CD4-positive, alpha-beta memory T cell (primary cell): ENCODE data around the gene KLHL1. TPM values are rescaled to one million over a fixed set of nuclear protein-coding genes. Genes with fewer than 3 reads are reported as not detected.

Experiments
- polyA plus RNA-seq, 2 donors: library from polyadenylated mRNA; unstranded; fragments of 300-500 nt; fragmentation: Illumina TruSeq; gene quantifications; one replicate each; pipeline ENCODE4 v1.2.3, GENCODE V29; 2021
- total RNA-seq, 2 experiments: library from RNA; stranded (reverse); gene quantifications; one replicate each; pipeline ENCODE4 v1.2.3, GENCODE V29; 2021

The KLHL1 gene
- total and polyA plus RNA-seq, 4 experiments from 2014 or later: not detected

Other genes starting within 250 kb of the KLHL1 start
- not detected for gene ATXN8OS, start 626 bp downstream of the KLHL1 start, total RNA-seq
- gene ATXN8OS, start 626 bp downstream of the KLHL1 start, polyA plus RNA-seq: not detected